Thyroid gland (tissue), 4 donors: ENCODE results near the gene TSPAN9.

Source experiments
- POLR2A ChIP-seq, 2 donors: fragments of 450-650 bp; IDR thresholded peaks; one replicate each; pipeline ENCODE4 v1.6.1; 2017; ENCODE audit warnings: antibody characterized with exemption in 2 of 2, mild to moderate bottlenecking in 2 of 2, moderate library complexity in 1 of 2
- TF ChIP-seq, protein P1 (sequence below), 6 experiments: fragments of 200-600 bp in 3 of 6; fragments of 450-650 bp in 3 of 6; sonication (generic) in 3 of 6; IDR thresholded peaks; one replicate each; pipeline ENCODE4 v1.5.1; 2016 to 2019; ENCODE audit warnings: antibody characterized with exemption in 6 of 6, mild to moderate bottlenecking in 2 of 6, inconsistent platforms in 1 of 6, moderate library complexity in 1 of 6

DNA sequence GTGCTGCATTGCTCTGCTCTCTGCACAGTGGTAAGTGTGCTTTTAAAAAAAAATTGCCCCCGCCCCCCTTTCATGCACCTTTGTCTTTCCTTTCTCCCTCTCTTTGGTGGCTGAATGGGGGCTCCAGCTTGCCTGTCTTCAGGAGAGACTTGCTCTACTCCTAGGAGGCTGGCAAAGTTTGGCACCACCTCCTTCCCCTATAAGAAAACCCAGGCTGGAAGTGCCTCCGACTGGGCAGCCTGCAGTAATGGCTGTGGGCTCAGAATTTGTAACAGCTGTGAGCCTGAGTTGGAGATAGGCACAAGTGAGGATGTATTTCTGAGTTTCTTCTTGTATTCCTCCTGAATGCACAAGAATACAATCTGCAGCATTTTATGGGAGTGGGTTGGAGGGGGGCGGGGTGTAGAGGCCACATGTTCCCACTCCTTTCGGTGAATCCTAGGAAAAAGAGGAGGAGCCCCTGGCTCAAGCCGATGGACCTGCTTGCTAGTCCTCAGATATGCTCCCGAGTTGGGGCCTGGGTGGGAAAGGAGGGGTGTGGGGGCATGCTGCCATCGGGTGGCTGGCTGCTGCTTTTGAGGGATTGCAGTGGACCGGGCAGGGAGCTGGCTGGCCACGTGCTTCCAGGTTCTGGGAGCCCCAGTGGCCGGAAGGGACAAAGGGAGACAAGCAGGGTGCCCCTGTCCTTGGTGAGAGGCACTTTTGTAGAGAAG is 124.3 kb downstream of the TSPAN9 start:
- TF ChIP-seq, protein P1, sequence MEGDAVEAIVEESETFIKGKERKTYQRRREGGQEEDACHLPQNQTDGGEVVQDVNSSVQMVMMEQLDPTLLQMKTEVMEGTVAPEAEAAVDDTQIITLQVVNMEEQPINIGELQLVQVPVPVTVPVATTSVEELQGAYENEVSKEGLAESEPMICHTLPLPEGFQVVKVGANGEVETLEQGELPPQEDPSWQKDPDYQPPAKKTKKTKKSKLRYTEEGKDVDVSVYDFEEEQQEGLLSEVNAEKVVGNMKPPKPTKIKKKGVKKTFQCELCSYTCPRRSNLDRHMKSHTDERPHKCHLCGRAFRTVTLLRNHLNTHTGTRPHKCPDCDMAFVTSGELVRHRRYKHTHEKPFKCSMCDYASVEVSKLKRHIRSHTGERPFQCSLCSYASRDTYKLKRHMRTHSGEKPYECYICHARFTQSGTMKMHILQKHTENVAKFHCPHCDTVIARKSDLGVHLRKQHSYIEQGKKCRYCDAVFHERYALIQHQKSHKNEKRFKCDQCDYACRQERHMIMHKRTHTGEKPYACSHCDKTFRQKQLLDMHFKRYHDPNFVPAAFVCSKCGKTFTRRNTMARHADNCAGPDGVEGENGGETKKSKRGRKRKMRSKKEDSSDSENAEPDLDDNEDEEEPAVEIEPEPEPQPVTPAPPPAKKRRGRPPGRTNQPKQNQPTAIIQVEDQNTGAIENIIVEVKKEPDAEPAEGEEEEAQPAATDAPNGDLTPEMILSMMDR (IDR thresholded peaks at IDR 0.05), result no peak
- no peak for TF ChIP-seq POLR2A (IDR thresholded peaks at IDR 0.05)
